Midbrain (tissue), 1 donor: ENCODE results near the gene ZNF565.
A peak's percentile ranks its signal among the peaks of the same experiment; 100 is the strongest.
"Not testable (repeated sequence)": the region's sequence is repeated elsewhere in the genome, so short reads cannot be mapped to it uniquely, and the experiment has no call there.

Experiments
- DNase-seq: peaks from one replicate; lab custom pipeline; 2025; lab: John Stamatoyannopoulos, UW

Gene ZNF565

GRCh38 chr19:36150586-36150985, 63.9 kb downstream of the ZNF565 start:
- DNase-seq: no peak

- no peak for DNase-seq
Measured at GRCh38 chr19:36149673-36150406, 64.6 kb downstream of the ZNF565 start.

GRCh38 chr19:36144624-36145023, 69.8 kb downstream of the ZNF565 start:
- no peak for DNase-seq

GRCh38 chr19:36142496-36142895, 72.0 kb downstream of the ZNF565 start:
- no peak for DNase-seq

- DNase-seq: no peak
Measured at GRCh38 chr19:36142046-36142445, 72.4 kb downstream of the ZNF565 start.

GRCh38 chr19:36141039-36141927, 73.2 kb downstream of the ZNF565 start:
- DNase-seq: peak; percentile 55

- DNase-seq: peak; percentile 70
Measured at GRCh38 chr19:36140304-36141038, 74.0 kb downstream of the ZNF565 start.

GRCh38 chr19:36139473-36140303, 74.8 kb downstream of the ZNF565 start, which contains the start of gene CAPNS1:
TSS of gene CAPNS1 (plus strand) at chr19:36140066. CDS start at chr19:36141012, 946 bp downstream.
- DNase-seq: peak; percentile 97

GRCh38 chr19:36139120-36139472, 75.4 kb downstream of the ZNF565 start:
- DNase-seq: no peak

GRCh38 chr19:36136964-36137686, 77.3 kb downstream of the ZNF565 start:
- DNase-seq: no peak

- DNase-seq: not testable (repeated sequence)
Measured at GRCh38 chr19:36134867-36135266, 79.6 kb downstream of the ZNF565 start.
